HFFc6 (cell line): Measurements from ENCODE around the gene LETM1. TPM values are rescaled to one million over a fixed set of nuclear protein-coding genes. Genes with fewer than 3 reads are reported as not detected.

Experiments
- DNase-seq: peaks from one replicate; pipeline ENCODE4 v3.0.0-alpha.2; 2018
- H3K27ac Mint-ChIP-seq: 2 replicates; pipeline ENCODE4 v1.8.0; 2020; ENCODE audit warnings: mild to moderate bottlenecking, mixed read lengths
- H3K27me3 Mint-ChIP-seq: 2 replicates; pipeline ENCODE4 v1.8.0; 2021; ENCODE audit warnings: mild to moderate bottlenecking, moderate library complexity, mixed read lengths; ENCODE audit not compliant: insufficient read depth
- H3K36me3 Mint-ChIP-seq: 2 replicates; pipeline ENCODE4 v1.8.0; 2021; ENCODE audit warnings: low read depth, mixed read lengths
- H3K4me1 Mint-ChIP-seq: 2 replicates; pipeline ENCODE4 v1.8.0; 2020; ENCODE audit warnings: low read depth, mixed read lengths
- H3K4me3 Mint-ChIP-seq: 2 replicates; pipeline ENCODE4 v1.8.0; 2020; ENCODE audit warnings: mild to moderate bottlenecking, moderate library complexity, mixed read lengths
- H3K9me3 Mint-ChIP-seq: 2 replicates; pipeline ENCODE4 v1.8.0; 2020; ENCODE audit warnings: mild to moderate bottlenecking, mixed read lengths
- CTCF ChIP-seq: fragments of 200-600 bp; sonication (generic); IDR thresholded peaks from 2 replicates; pipeline ENCODE4 v1.5.0; 2021; ENCODE audit warnings: antibody characterized with exemption, mild to moderate bottlenecking
- total RNA-seq, 6 experiments: library from RNA; stranded (reverse); fragmentation: NEBNext Ultra II Directional; extraction: Animal tissue kit (Norgen Biotek cat#: 25700); gene quantifications; 2 replicates in 1 of 6; 3 replicates in 5 of 6; pipeline ENCODE4 v1.2.3, GENCODE V29; 2021

LETM1 gene
- total RNA-seq, 6 experiments from 2014 or later, result 47.4 to 64.0 (median 53.3) TPM

GRCh38 chr4:1804638-1805492, 51.1 kb downstream of the LETM1 start:
- DNase-seq, result no peak
- Mint-ChIP-seq H3K4me1 (no peaks in the 10 kb centered on the region), H3K9me3 (no peaks in the 10 kb centered on the region), H3K27me3 (peaks cover 3% of the 10 kb centered on the region; the same call in 1 of the 2 replicates), H3K27ac (no peak overlapping the region), H3K36me3 (no peaks in the 10 kb centered on the region), H3K4me3 (no peak overlapping the region)
- TF ChIP-seq CTCF, result no peak

DNA sequence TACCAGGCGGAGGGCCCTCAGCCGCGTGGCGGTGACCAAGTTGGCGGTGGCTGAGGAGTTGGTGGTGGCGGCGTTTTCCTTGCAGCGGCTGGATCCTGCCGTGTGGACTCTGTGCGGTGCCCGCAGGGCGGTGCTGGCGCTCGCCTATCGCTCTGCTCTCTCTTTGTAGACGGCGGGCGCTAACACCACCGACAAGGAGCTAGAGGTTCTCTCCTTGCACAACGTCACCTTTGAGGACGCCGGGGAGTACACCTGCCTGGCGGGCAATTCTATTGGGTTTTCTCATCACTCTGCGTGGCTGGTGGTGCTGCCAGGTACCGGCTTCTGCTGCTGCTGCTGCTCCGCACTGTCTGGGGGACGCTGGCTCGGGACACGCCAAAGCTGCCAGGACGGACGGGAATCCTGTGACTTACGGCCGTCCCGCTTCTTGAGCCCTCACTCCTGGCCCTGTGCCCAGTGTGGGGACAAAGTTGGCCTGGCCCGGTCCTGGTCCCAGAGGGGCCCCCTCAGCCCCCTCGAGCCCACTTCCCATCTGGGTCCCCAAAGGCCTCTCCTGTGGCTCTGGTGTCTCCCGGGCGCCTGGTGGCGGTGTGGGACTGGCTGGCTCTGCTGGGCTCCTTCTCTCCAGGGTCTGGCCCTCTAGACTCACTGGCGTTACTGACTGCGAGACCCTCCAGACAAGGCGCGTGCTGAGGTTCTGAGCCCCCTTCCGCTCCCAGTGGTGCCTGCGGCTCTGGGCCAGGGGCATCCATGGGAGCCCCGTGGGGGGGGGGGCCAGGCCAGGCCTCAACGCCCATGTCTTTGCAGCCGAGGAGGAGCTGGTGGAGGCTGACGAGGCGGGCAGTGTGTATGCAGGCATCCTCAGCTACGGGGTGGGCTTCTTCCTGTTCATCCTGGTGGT, 52.2 kb downstream of the LETM1 start:
- no peak overlapping the region for H3K4me3 Mint-ChIP-seq
- no peaks in the 10 kb centered on the region for H3K9me3 Mint-ChIP-seq
- H3K4me1 Mint-ChIP-seq, result no peaks in the 10 kb centered on the region
- no peak for TF ChIP-seq CTCF
- H3K36me3 Mint-ChIP-seq, result no peaks in the 10 kb centered on the region
- peaks cover 4% of the 10 kb centered on the region; the same call in 1 of the 2 replicates for H3K27me3 Mint-ChIP-seq
- DNase-seq, result no peak
- H3K27ac Mint-ChIP-seq, result no peak overlapping the region

- no peak for DNase-seq
- Mint-ChIP-seq H3K9me3 (no peaks in the 10 kb centered on the region), H3K27me3 (peaks cover 4% of the 10 kb centered on the region; the same call in 1 of the 2 replicates), H3K4me3 (no peak overlapping the region), H3K4me1 (no peaks in the 10 kb centered on the region), H3K27ac (no peak overlapping the region), H3K36me3 (no peaks in the 10 kb centered on the region)
- no peak for TF ChIP-seq CTCF
Measured at GRCh38 chr4:1802720-1803522, 53.0 kb downstream of the LETM1 start.

DNA sequence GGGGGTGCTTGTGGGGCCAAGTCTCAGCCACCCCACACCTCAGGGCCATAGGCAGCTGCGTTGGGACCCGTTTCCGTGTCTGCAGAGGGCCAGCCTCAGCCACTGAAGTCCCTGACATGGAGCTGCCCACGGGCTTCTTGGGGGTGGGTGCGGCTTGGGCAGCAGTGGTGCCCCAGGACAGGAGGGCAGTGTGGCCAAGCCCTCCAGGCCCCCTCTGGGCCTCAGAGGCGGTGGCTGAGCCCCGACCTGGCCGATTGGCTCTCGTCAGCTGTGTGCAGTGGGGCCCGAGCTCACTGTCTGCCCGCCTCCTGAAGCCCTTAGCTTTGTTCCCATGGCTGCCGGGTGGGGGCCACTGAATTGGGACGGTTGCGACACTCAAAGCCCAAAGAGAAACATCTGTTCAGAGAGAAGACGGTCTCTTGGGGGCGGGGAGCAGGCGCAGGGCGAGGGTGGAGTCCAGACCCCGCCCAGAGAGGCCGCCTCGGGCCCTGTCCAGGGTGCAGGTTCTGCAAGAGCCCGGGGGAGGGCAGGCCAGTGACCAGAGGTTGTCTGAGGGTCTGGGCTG, 53.7 kb downstream of the LETM1 start:
- Mint-ChIP-seq H3K4me1 (no peaks in the 10 kb centered on the region), H3K36me3 (no peaks in the 10 kb centered on the region), H3K27ac (no peak overlapping the region), H3K27me3 (peaks cover 2% of the 10 kb centered on the region; the same call in 1 of the 2 replicates), H3K4me3 (no peak overlapping the region), H3K9me3 (no peaks in the 10 kb centered on the region)
- no peak for TF ChIP-seq CTCF
- no peak for DNase-seq
